Fibroblast of gingiva (primary cell): Measurements from ENCODE around the gene ARHGAP28.

Source experiments
- DNase-seq: peaks from one replicate; pipeline ENCODE4 v3.0.0-alpha.2; 2011; ENCODE audit warnings: low read depth

ARHGAP28 gene

GRCh38 chr18:6729247-6730091, at the start of gene ARHGAP28:
Gene ARHGAP28 (plus strand): TSS chr18:6729716. CDS start chr18:6729822, 106 bp downstream.
- peak; percentile 89 for DNase-seq

DNA sequence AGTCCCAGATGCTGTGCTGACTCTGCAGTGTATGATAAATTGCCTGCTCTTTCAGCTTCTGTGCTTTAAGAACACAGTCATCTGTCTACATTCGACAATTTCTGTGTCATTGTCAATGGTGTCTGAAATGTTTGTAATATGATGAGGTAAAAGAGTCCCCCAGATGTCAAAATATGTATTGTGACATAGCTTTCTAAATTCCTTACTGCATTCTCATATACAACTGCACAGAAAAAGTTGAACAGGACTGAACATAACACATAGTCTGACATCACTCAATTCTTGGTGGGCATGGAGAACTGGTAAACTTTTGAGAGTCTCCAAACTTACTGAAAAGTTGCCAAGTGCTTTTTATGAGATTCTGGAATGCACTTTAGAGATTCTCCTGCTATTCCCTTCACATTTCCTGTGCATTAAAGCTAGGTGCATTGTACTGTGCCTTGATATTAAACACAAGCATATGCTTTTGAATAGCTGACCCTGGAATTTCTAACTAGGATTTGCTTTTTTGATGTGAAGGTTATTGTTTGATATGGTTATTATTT, 48.1 kb upstream of the ARHGAP28 start:
- DNase-seq = no peak

DNA sequence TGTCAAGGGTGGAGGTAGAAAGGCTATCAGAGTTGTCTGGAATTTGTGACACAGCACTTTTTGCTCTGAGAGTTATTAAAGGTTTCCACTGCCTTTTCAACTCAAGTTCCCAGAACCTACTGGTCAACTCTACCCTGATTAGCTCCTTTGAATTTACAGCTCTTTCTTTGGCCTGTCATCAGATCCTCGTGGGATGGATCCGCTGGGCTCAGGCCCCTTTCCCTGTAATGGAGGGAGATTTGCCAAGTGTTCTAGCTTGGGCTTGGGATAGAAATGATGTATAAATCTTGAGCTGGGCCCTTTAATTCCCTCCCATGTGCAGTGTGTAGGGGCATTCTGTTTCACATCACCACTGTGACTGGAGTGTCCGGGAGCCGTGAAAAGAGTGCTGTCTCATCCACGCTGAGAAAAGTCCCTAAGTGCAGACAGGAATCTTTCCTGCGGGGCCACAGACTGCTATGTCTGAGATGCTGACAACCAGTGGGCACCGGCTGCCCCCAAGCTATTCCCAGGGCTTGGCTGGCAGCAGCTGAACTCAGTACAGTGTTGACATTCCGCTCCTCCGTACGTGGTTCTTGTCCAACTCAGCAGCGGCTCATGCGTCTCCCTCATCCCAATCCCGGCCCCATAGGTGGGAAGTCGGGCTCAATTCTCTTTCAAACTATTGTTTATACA, 46.9 kb upstream of the ARHGAP28 start:
- DNase-seq = no peak

DNA sequence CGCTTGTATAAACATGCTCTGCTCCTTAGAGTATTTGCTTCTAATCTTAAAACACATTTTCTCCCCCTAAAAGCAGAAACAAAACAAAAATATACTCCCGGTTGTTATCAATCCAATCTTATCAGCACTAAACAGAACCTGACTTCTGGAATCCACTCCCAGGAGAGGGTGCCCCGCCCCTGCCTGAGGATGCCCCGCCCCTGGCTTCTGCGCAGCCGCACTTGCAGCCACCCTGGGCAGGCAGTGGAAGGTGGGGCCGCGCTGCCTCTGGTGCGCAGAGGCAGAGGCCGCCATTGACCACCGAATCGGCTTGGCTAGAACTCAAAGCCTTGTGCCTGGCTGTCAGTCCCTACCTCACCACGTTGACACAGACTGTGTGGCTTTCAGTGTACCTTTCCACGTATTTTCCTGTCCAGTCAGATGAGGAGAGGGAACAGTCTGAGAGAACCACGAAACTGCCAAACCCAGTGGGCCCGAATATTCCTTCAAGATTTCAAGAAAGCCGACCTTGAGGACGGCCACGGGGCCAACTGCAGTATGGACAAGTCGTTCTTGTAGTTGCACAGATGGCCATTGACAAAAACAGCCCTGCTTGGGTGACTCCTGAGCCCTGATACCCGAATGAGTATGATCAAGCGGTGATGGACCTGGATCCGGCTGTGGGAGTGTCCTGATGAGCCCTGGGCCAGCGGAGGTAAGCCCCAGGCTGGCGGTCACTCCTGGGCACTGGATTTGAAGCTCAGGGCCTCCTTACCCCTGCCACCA, 46.2 kb upstream of the ARHGAP28 start:
- DNase-seq = no peak

GRCh38 chr18:6687676-6688075, 41.8 kb upstream of the ARHGAP28 start:
- DNase-seq = no peak

DNA sequence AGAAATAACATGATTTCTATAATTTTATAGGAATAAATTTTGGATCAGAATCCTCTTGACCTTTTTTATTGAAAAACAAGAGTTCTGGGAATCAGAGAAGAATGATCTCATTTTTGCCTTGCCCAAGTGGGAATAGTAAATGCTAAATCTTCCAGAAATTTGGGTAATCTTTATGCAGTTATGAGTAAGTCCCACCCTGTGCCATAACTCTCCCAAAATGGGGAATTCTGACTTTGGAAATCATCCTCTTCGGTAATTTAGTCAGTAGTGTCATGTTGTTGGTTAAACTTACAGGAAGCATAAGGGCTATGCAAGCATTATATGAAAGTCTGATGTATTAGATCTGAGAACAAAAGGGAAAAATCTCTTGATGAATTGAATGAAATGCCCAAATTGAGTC, 20.6 kb upstream of the ARHGAP28 start:
- no peak for DNase-seq

- DNase-seq = no peak
Observed at GRCh38 chr18:6711467-6711866, 18.0 kb upstream of the ARHGAP28 start.

- no peak for DNase-seq
Observed at GRCh38 chr18:6712401-6712800, 17.1 kb upstream of the ARHGAP28 start.

GRCh38 chr18:6714010-6714409, 15.5 kb upstream of the ARHGAP28 start:
- DNase-seq = no peak

- no peak for DNase-seq
Observed at GRCh38 chr18:6718267-6718666, 11.2 kb upstream of the ARHGAP28 start.

DNA sequence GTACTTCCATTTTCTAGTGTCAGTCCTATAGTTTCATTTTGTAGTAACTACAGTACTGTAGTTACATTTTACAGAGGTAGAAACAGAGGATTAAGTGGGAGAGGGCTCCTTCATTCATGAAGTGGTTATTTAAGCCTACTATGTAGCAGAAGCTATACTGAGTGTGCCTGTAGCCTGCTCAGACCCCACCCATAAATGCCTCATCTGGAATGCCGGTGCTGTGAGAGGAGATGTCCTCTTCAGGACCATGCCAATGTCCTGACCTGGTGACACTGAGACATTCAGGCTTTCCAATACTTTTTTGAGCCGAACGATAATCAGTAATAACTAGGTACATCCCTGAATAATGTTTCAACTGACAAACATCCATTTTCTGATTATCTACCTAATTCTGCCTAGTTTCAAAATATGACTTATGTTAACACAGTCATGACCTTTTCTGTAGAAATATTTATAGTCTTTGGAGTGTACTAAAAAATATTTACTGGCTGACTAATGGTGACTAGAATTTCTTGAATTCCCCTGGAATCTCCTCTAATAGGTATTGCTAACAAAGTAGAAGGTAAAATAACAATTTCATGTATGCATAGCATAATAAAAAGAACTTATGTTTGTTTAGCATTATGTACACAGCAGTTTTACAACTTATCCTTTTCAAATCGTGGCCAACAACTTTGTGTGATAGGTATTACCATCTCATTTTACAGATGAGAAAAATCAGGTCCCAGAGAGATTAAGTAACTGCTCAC, 10.2 kb upstream of the ARHGAP28 start:
- no peak for DNase-seq

DNA sequence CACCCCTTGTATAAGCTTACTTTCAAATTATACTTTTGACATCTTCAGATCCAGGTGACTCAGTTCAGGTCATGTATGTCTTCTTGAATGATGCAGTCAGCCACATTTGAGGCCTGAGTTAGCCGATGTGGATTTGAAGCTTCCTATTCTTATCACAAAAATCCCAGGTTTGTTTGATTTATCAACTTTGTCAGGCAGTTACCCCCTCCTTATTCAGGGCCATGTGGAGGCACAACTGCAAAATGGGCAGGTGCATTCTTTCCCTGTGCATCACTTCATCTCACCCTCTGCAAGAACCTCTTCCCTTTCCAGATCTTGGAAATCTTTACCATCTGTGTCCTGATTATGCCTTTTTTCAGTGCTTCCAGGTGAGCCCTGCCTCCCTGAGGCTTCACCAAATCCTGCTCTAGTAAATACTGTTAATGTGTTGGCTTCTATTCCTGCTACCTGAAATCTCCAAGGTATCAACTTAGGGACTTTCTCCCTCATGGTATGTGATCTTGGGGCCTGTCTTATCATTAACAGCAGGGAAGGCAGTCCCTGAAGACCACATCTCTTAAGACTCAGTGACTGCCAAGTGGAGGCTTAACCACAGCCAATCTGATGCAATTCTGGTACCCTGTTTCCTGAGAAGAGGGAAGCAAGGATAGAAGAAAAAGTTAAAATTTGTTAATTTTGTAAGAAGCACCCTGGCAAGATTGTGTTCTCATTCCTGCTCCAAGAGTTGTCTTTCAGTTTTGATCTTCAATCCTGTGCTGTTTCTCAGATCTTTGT, 9.4 kb upstream of the ARHGAP28 start:
- DNase-seq = no peak

DNA sequence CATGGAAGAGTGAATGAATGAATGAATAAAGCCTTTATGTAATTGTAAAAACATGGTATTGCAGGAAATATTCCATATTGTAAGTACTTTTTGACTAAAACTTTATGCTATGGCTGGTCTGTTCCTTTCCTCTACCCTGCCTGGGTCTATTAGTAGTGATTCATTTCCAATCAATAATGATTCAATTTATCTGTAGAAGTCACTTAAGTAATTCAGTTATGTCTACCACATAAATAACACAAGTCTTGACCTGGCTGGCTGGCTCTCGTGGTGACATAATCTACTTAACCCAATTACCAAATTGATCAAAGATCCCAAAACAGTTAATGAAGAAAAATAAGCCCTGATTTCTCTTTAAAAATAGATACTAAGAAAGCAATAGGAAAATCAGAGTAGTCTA, 7.8 kb upstream of the ARHGAP28 start:
- no peak for DNase-seq

DNA sequence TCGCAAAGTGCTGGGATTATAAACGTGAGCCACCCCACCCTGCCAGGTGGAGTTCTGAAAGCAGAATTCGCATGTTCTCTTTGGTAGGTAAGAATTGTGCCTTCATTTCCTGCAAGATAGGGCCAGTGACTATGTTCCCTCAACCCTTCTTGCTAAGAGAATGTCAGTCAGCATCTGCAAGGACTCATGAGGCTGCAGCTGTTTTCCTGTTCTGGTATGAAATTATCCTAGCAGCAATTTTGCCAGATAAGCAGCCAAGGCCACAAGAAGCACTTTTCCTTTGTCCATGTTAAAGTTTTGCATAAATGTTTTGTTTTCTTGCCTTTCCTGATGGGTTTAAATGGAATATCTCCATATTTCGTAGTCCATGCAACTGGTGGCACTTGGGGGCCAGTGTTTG, 6.8 kb upstream of the ARHGAP28 start:
- DNase-seq = no peak

DNA sequence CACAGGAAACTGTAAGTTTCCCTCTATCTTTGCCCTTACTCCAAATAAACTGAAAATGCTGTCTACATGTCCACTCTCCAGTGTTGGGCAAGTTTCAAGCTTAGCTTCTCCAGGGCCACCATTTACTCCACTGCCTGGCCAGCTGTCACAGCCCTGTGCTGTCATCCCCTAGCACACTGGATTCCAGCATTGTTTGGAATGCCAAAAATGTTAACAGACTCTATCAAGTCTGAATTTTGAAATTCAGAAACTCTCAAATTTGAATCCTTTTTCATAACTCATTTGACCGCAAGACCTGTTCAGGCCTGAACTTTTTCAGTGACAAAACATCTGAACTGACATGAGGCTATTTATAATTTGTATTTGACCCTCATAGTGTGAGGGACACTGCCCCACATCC, 5.2 kb upstream of the ARHGAP28 start:
- DNase-seq = no peak

- no peak for DNase-seq
Observed at GRCh38 chr18:6728331-6728730, 1.2 kb upstream of the ARHGAP28 start.

DNA sequence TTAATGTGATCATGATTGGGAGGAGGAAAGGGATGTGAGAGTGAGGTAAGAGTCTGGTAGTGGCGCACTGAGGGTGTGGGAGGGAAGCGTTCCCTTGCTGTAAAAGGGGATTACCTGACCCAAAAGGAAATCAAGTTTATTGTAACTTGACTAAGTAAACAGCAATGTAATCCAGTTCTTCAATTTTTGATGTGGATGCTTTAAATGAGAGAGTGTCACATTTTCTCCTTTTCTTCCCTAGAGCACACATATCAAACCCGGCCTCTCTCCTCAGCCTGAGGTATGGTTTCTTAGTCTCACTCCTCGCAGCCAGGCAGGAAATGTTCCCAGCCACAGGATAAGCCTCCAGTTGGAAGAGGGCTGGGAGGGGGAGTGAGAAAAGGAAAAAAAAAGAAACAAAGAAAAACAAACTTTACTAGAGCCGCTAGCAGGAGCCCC, 688 bp upstream of the ARHGAP28 start:
- no peak for DNase-seq

- no peak for DNase-seq
Observed at GRCh38 chr18:6730416-6731221, 1.1 kb downstream of the ARHGAP28 start.

- DNase-seq = peak; percentile 100
Observed at GRCh38 chr18:6731222-6731596, 1.7 kb downstream of the ARHGAP28 start.

- no peak for DNase-seq
Observed at GRCh38 chr18:6732952-6733351, 3.4 kb downstream of the ARHGAP28 start.
